ENCODE measurements around the gene MCRIP1.
"Not testable (repeated sequence)": the region's sequence is repeated elsewhere in the genome, so short reads cannot be mapped to it uniquely, and the experiment has no call there.

Gene MCRIP1

DNA sequence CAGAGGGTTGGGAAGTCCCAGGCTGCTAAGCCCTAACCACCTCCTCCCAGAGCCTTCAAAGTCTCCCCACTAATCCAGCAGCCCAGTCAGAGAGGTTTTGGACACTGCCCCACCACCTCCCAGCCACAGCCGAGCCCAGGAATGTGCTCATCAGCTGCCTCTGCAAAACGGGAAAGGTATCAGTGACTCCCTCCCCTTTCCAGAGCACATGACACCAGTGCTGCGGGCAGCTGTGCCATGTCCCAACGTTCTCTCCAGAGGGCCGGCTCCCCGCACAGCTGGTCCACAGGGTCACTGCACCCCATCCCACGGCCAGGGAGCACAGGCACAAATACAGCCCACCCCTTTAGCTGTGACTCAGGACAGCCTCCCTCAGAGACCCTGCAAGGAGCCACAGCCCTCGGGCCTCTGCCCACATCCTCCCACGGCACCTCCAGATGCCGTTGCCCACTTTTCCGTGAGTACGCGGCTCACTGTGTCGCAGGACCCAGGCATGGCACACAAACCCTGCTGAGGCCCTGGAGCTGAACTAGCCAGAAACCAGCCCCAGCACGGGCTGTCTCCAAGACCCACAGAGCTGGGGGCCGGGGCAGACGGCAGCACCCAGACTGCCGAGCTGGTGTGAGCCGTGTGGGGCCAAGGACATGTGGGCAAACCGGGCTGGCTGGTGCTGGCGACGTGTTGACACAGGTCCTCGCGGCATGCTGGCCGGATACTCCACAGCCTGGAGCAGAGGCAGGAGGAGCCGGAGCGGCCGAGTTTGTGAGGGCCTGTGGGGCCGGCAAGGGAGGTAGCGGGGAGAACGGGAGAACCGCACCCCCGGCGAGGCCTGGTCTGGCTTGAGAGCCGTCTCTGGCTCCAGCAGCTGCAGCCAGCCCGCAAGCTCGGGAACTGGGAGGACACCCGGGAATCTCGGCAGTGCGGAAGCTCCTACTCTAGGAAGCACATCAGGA, 8.0 kb upstream of the MCRIP1 start:
- FAIRE-seq: no peak

DNA sequence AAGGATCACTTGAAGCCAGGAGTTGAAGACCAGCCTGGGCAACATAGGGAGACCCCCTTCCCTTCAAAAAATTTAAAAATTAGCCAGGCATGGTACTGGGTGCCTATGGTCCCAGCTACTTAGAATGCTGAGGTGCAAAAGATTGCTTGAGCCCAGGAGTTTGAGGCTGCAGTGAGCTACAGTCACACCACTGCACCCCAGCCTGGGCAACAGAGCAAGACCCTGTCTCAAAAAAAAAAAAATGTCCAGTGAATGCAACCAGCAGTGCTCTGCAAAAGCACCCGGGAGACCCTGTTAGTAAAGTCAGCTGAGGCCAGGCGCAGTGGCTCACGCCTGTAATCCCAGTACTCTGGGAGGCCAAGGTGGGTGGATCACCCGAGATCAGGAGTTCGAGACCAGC, 7.0 kb upstream of the MCRIP1 start:
- FAIRE-seq: not testable (repeated sequence)

DNA sequence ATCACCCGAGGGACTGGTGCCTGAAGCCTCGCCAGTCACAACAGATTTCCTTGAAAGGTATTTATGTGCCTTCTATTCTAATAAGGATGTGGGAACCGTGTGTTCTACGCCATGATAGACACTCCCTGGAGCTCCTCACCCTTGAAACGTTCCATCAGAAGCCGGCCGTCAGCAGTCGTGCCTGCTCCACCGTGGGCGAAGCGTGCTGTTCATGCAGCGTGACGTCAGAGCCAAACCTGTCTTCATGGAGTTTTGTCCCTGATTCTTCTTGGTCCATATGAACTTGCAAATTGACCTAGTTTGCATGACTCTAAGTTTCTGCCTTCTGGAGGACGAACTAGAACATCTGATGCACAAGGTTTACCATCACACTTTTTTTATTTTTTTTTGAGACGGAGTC, 6.2 kb upstream of the MCRIP1 start:
- FAIRE-seq: no peak

DNA sequence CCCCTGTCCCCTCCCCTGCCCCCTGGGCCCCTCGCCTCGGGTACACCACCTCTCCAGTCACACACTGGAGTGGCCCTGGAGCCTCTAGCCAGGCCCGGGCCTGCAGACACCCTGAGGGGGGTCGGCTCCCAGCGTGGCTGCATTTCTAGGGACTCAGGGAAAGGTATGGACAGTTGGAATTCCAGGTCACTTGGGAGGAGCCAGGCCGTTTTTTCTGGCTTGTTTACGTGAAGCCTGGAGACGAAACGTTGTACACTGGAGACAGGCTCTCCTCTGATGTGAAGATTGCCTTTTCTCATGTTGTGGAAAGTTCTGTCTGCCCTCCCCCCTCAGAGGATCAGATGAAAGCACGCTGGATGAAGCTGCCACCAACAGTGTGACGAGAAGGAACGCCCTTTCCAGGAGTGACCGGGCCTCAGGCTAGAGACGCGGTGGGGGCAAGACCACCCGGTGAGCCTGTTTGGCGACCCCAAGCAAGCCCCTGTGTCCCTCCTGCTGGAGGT, 5.7 kb upstream of the MCRIP1 start:
- FAIRE-seq: no peak

DNA sequence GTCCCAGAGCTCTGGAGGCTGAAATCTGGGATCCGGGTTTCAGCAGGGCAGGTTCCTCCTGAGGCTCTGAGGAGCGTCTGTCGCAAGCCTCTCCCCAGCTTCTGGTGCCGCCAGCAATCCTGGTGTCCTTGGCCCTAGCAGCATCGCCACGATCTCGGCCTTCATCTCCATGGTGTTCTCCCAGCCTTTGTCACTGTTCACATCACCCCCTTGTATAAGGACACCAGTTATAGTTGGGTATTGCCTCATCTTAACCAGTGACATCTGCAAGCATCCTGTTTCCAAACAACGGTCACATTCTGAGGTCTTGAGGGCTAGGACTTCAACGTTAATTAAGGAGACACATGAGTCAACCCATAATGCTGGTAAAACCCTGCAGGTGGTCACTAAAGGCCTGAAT, 4.5 kb upstream of the MCRIP1 start:
- FAIRE-seq: no peak

DNA sequence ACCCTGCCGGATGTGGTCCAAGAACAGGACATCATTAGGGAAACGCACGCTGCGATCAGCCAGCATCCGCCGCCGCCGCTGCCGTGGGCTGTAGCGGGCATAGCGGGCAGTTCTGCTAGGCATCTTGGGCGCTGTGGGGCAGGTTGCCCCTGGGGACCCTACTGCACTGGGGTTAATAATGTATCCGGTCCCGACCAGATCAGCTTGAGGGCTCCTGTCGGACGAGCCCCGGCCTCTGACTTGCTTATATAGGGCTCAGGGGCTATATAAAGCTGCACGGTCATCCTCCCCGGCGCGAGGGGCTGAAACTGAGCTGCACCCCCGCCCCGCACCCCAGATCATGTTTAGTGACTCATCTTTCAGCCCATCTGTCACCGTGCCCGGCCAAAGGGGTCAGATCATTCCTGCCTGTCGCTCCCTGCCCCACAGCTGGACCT, 1.8 kb upstream of the MCRIP1 start, which contains the start of gene PPP1R27:
TSS of gene PPP1R27 (minus strand) at position 220 of the 437 bp plus-strand sequence. CDS start at position 123, 97 bp downstream.
- no peak for FAIRE-seq

DNA sequence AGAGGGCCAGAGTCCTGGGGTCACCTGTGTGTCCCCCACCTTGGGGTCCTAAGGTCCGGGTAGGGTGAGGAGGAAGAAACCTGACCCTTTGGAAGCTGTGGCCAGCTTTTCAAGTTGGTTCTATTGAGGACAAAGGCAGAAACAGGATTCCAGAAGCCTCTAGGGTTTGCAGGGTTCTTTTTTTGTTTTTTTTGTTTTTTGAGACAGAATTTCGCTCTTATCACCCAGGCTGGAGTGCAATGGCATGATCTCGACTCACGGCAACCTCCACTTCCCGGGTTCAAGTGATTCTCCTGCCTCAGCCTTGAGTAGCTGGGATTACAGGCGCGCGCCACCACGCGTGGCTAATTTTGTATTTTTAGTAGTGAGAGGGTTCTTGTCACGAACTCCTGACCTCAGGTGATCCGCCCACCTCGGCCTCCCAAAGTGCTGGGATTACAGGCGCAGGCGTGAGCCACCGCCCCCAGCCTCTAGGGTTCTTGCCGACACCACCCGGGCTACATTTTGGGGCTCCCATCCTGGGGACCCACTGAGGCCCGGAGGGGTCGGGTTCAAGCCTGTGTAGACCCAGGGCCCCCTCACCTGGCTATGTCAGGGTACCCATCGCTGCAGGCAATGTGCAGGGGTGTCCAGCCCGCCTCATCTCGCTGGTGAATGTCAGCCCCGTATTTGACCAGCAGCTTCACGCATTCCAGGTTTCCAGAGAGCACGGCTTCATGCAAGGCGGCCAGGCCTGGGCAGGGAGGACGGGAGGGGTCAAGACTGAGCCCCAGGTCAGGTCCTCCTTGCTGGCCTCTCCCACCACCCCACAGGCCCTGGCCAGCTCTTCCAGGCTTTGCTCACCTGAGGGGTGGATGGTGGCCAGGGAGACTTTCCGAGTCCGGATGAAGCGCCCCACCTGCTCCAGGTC, 1.1 kb upstream of the MCRIP1 start:
- no peak for FAIRE-seq

DNA sequence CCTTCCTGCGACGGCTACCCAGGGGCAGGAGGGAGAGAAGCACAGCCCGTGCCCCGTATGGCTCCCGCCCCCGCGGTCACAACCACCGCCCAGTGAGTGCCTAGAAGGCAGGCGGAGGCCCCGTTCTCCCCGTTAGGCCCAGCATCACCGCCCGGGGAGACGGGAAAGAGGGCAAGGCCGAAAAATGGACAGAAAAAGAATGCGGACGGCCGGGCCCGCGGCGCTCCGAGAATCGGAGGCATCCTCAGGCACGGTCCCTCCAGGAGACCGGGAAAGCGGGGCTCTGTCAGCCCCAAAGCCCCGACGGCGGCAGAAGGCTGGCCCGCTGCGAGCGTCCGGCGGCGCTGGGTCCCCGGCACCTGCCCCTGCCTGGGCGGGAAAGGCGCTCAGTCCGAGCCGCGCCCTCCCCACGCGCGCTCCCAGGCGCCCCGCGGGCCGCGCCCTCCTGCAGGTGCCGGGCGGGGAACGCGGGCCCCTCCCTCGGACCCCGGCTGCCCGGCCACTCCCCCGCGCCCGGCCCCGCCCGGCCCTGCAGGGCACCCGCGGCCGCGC, 407 bp downstream of the MCRIP1 start:
- FAIRE-seq: no peak

DNA sequence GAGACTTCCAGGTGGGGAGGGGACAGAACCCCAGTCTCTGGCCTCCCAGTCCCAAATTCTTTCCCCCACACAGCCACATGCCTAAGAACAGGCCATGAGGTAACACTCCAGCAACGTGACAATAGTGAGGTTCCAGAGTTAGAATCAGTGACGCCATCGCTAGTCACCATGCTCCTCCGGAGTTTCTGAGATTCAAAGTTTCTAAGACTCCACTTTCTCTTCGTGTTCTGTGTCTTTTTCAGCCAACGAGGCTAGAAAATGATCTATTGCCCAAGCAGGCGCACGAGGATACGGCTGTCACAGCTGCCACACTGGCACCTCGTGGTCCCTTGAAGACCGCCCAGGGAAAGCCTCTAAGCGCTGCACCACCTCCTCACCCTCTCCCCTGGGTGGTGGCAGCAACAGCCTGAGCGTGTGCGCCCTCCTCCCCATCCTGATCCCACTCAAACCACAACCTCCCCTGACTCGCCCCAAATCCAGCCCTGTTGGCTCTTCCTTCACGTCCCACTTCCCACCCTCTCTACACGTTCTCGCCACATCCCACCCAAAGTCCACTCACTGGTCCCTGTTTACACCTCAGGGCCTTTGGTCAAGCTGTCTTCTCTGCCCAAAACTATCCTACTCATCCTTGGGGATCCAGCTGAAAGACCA, 1.0 kb downstream of the MCRIP1 start:
- no peak for FAIRE-seq

DNA sequence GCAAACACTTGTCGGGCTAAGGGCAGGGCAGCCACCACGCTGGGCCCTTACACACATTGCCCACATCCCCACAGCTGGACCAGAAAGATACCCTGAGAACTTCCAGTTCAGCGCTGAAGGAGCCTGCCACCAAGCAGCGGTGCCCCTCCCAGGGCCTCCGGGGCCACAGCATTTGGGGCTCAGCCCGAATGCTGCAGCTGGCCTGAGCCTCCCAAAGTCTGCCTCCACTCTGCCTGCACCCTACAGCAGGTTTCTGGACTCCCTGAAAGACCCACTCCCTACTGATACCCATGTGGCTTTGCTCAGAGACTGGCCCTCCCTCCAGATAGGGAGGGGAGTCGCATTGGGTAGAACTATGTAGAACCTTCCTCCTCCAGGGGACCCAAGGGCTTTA, 1.5 kb downstream of the MCRIP1 start:
- FAIRE-seq: no peak

DNA sequence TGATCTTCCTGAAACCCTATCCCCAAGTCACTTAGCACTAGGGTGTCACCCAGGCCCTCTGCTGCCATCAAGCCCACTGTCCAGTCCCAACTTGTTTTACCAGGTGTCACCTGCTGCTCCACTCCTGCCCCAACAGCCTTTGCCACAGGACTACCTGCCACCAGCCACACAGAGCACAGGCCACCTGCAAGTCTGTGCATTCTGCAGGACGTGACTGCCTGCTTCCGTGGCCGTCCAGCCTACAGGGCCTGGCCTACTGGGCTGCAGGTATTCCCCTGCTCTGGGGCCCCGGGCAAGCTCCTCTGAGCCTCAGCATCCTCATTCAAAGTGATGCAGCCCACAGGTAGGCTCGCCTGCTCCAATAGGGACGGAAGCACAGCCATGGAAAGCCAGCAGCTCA, 3.2 kb downstream of the MCRIP1 start:
- FAIRE-seq: no peak

DNA sequence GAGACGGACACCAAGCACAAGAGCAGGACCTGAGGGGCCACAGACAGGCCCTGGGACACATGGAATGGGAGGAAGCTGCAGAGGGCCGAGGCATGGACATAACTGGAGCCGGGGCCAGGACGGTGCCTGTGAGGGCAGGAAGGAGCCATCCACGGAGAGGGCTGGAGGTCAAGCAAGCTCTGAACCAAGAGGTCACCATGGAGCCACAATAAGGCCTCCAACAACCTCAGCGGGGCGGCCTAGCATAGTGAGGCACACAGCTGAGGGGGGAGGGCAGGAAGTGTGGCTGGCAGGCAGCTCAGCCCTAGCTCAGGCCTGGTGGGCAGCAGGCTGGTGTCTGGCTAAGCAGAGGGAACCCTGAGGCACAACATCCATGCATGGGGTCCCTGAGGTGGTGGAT, 4.4 kb downstream of the MCRIP1 start:
- no peak for FAIRE-seq

DNA sequence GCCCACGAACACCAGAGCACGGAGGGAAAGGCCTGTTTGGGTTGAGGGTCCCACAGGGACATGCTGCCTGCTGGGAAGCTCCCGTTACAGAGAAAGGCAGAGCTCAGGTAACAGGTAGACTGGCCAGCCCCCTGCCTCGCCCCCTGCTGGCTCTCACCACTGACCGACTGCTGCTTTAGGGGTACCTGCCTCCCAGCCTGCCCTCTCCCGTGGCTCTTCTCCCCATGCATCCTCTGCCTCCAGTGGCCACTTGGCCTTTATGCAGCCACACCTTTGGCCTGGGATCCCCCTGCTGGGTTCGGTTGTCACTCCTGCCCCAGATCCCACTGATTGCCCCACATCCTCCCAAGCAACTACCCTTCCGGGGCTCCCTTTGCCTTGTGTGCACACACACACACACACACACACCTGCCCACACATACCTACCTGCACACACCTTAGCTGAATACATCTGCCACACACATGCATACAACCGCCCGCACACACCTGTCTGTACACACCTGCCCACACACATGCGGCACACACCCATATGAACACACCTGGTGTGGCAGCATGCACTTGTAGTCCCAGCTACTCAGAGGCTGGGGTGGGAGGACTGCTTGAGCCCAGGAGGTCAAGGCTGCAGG, 7.1 kb downstream of the MCRIP1 start:
- FAIRE-seq: no peak

DNA sequence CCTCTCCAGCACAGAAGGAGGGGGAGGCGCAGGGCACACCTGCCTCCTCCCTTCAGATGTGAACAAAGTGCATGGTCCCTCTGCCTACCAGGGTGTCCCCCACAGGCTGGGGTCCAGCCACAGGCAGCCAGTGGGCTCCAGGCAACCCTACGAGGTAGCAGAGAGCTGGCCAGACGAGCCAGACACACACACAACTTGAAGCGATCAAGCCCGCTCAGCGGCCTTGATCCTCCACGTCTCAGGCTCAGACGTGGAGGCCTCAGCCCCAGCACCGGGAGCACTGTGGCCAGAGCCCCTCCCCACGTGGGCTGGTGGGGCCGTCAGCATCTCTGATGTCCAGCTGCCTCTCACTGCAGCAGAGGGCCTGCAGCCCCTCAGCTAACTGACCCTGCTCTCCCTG, 8.5 kb downstream of the MCRIP1 start:
- FAIRE-seq: no peak

DNA sequence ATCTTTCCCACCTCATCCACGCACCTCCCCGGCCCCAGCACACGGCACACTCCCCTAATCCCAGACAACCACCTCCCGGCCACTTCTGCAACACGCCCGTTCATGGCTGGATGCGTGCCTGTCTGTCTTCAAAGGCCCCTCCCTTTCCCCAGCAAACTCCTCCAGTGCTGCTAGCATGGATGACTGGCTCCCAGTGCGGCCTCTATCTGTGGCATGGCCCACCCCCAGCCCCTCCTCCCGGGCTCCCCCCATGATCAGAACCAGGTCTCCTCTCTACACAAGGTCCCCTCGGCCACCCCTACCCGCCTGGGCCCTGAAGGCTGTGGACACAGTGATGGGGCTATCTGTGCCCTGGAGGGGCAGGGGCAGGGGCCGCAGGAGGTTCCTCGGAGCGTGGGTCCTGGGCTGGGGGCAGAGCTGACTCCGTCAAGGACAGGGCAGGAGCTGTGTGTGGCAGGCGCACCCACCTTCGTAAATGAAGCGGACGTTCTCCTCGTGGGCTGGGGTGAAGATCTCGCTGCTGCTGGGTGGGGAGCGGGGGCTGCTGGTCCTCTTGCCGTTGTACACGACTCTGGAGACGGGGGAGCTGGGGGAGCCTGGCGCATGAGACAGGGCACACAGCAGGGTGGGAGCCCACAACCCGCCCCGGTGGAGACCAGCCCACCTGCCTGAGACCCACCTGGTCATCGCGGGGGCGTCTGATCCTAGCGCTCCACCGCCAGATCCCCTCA, 9.1 kb downstream of the MCRIP1 start:
- FAIRE-seq: no peak

DNA sequence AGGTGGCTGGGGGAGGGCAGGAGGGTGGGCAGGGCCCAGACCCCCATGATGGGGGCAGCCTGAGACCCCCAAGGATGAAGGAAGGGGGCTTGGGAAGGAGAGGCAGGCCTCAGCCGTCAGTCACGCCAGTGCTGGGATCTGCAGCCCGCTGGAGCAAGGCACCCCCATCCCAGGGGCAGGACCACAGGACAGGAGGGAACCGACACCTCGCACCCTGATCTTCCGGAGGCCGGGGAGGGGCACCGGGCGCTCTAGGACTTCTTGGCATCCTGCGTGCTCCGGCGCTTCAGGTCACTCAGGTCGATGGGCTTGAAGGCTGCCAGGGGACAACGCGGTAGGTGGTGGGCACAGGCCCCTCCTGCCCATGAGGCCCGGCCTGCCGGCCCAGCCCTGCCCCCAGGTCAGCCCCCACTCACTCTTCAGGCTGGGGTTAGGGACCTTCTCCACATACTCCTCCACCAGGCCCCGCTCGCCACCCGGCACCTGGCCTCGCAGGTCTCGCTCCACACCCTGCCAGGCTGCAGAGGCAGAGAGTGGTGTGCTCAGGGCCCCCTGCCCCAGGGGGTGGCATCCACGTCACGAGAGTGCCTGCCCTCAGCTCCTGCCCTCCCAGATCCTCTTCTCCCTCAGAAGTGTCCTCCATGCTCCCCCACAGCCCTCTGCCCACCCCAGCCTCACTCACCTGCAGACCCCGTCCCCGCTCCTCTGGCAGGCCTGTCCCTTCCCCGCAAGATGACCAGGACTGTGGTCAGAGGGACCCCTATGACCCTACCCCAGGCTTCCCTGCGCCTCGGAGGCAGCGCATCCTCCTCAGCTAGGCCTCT, 9.9 kb downstream of the MCRIP1 start:
- no peak for FAIRE-seq

DNA sequence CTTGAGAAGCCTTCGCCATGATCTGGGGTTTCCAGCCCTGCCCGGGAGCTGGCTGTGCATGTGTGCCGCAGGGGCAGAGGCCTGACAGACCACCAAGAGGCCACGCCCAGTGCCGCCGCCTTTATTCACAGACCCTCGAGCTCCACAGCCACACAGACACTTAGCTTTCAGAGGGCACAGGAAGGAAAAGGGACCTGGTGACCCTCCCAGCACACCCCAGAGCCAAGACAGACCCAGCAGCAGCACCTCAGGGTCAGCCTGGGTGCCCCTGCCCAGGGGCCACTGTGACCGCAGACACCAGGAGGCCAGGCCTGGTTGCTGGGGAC, 10.8 kb downstream of the MCRIP1 start:
- FAIRE-seq: no peak

DNA sequence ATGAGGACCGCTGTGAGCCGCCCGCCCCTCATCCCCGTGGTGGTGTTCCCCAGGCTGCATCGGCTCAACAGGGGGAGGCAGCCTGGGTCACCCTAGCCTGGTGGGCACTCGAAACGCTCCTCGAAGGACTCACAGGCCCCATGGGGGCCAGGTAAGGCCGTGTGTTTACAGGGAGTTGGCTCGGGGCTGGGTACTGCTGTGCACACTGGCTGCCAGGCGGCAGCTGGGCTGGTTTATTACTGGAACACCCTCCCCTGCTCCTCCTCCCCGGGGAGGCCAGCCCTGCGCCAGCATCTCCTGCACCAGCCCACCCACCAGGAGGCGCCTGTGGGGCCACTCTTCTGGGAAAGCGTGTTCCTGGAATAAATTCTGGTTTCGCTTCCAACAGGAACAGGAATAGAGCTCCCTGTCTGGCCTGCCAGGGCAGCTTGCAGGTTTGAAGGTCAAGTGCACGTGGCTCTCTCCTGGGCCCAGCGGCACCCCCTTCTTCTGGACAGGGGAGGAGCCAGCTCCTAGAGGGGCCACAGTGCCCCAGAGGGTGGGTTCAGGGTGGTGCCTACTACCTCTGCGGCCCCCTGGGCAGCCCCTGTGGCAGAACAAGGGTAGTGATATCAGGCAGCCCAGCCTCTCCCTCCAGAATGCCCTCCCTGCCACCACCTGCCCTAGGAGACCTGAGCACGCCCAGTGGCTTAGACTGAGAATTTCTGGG, 11.3 kb downstream of the MCRIP1 start:
- no peak for FAIRE-seq

DNA sequence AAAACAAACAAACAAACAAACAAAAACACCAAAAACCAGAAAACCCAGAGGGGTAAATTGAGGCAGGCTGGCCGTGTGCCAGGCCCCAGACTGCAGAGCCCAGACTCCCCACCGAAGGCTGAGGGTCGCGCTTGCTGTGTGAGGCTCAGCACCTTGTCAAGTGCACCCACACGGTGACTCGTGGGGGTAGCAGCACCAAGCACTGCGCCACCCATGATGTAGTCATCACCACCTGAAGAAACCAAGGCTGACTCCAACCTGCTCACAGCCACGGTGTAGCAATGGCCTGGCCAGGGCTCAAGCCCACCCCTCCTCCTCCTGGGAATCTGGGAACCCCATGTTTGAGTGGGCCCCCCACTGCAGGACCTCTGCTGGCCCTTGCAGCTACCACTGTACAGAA, 11.9 kb downstream of the MCRIP1 start:
- no peak for FAIRE-seq

DNA sequence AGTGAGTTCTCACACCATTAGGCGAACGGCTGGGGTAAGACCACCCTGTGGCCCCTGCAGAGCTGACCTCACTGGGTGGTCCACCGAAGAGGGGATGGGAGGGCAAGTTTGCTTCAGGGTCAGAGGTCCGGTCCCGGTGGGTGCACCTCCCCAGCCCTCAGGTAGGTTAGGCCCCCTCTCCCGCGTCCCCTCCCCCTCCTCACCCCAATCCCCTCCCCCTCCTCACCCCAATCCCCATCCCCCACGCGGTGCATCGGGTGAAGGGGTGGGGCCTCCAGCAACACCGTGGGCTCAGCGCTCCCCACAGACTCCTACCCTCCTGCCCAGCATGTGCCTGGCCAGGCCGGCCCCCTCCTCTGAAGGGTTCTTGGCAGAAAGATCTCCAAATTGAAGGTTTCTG, 13.4 kb downstream of the MCRIP1 start:
- FAIRE-seq: no peak
